Transverse colon (tissue), 4 donors: Measurements from ENCODE around the gene CRHR2. TPM values are rescaled to one million over a fixed set of nuclear protein-coding genes. Genes with fewer than 3 reads are reported as not detected.
"Not testable (repeated sequence)": the region's sequence is repeated elsewhere in the genome, so short reads cannot be mapped to it uniquely, and the experiment has no call there.

Experiments
- DNase-seq: peaks from one replicate; pipeline ENCODE4 v3.0.0-alpha.2; 2019
- H3K27ac ChIP-seq, 4 donors: fragments of 200-600 bp; sonication (generic); 2 replicates each; pipeline ENCODE4 v1.5.1; 2016 to 2018; ENCODE audit warnings: inconsistent platforms in 4 of 4
- H3K27me3 ChIP-seq: fragments of 200-600 bp; sonication (generic); 2 replicates; pipeline ENCODE4 v1.5.1; 2017; ENCODE audit warnings: inconsistent platforms
- H3K36me3 ChIP-seq, 4 donors: fragments of 200-600 bp; sonication (generic); 2 replicates each; pipeline ENCODE4 v1.5.1; 2017 to 2019; ENCODE audit warnings: inconsistent platforms in 4 of 4
- H3K4me1 ChIP-seq, 4 donors: fragments of 200-600 bp; sonication (generic); 2 replicates each; pipeline ENCODE4 v1.5.1; 2017 to 2020; ENCODE audit warnings: inconsistent platforms in 4 of 4
- H3K4me3 ChIP-seq, 4 donors: fragments of 200-600 bp; sonication (generic); 1 replicate in 1 of 4; 2 replicates in 3 of 4; pipeline versions ENCODE4 v1.5.1 to v1.6.1; 2017 to 2019; ENCODE audit warnings: inconsistent platforms in 4 of 4
- H3K9me3 ChIP-seq, 2 donors: fragments of 200-600 bp; sonication (generic); 2 replicates each; pipeline ENCODE4 v1.5.1; 2017 to 2019; ENCODE audit warnings: inconsistent platforms in 2 of 2
- EP300 ChIP-seq: sonication (generic); formaldehyde crosslinking; IDR thresholded peaks from one replicate; pipeline ENCODE4 v1.6.1; 2017; ENCODE audit warnings: antibody characterized with exemption, low read depth
- POLR2A ChIP-seq: fragments of 450-650 bp; IDR thresholded peaks from one replicate; pipeline ENCODE4 v1.6.1; 2016; ENCODE audit warnings: antibody characterized with exemption, mild to moderate bottlenecking, moderate library complexity
- POLR2AphosphoS5 ChIP-seq, 3 donors: sonication (generic); formaldehyde crosslinking; IDR thresholded peaks; one replicate each; pipeline ENCODE4 v1.6.1; 2016; ENCODE audit warnings: antibody characterized with exemption in 3 of 3
- WGBS, 2 donors: methylation state at CpG; one replicate each; pipeline ENCODE4 v1.1.5; 2018; ENCODE audit warnings: low coverage in 1 of 2; 5-methylcytosine and 5-hydroxymethylcytosine counted together
- in situ Hi-C, 4 donors: fragments of 200-750 bp; cut with MboI; loops; one replicate each; pipeline versions ENCODE4 v1.15.0 to v1.15.1; 2017; ENCODE audit warnings: low sequenced_read_pairs in 3 of 4, low pct_ligation_motif_present in 1 of 4, low pct_unique_long_range_greater_than_20kb in 1 of 4
- intact Hi-C: fragments of 100-400 bp; cut with DNase I; formaldehyde crosslinking; loops from one replicate; pipeline ENCODE4 v1.15.1; 2023; ENCODE audit warnings: low total_unique reads
- total RNA-seq, 4 donors: library from RNA; depleted of rRNA; stranded (reverse); fragments of >200 nt; gene quantifications; one replicate each; pipeline ENCODE4 v1.1.0, GENCODE V29; 2016
- TF ChIP-seq, protein P1 (sequence below), 5 experiments: fragments of 200-600 bp in 3 of 5; fragments of 450-650 bp in 2 of 5; sonication (generic) in 3 of 5; IDR thresholded peaks; 1 replicate in 2 of 5; 2 replicates in 3 of 5; pipeline ENCODE4 v1.5.1; 2016 to 2017; ENCODE audit warnings: antibody characterized with exemption in 5 of 5, inconsistent platforms in 3 of 5, mild to moderate bottlenecking in 2 of 5, moderate library complexity in 1 of 5

CRHR2 gene
- total RNA-seq, 4 donors from 2014 or later: not detected

DNA sequence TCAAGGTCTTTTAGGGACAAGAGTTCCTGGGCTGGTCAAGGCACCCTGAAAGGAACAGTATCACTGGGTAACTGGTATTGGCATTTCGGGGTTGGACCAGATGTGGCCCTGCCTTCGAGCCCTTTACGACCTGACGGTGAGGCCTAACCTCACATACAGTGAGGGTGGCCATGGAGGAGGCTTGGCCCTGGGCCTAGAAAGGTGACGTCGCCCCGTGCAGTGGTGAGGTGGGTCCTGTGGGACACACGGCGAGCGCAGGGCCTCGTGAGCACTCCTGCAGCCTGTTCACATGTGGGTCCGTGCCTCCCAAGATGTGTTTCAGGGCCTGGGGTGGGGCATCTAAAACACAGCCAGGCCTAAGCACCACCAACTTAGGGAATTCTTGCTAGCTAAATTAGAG lies 36.1 kb downstream of the CRHR2 start:
- WGBS, 2 donors: 89% methylated on average over 12 of the region's 12 CpGs; no CpG with 5 or more reads in 1 of the 2 donors
- Histone ChIP-seq H3K27me3 (no peaks in the 10 kb centered on the region), H3K9me3 (no peaks in the 10 kb centered on the region), H3K4me3 (no peak overlapping the region), H3K4me1 (no peaks in the 10 kb centered on the region), H3K36me3 (no peaks in the 10 kb centered on the region), H3K27ac (no peak overlapping the region)
- intact Hi-C loops (no loop called here), in situ Hi-C loops (no loop called here)
- TF ChIP-seq POLR2AphosphoS5 (IDR thresholded peaks at IDR 0.05) (no peak), POLR2A (no peak), EP300 (no peak)
- TF ChIP-seq, protein P1, sequence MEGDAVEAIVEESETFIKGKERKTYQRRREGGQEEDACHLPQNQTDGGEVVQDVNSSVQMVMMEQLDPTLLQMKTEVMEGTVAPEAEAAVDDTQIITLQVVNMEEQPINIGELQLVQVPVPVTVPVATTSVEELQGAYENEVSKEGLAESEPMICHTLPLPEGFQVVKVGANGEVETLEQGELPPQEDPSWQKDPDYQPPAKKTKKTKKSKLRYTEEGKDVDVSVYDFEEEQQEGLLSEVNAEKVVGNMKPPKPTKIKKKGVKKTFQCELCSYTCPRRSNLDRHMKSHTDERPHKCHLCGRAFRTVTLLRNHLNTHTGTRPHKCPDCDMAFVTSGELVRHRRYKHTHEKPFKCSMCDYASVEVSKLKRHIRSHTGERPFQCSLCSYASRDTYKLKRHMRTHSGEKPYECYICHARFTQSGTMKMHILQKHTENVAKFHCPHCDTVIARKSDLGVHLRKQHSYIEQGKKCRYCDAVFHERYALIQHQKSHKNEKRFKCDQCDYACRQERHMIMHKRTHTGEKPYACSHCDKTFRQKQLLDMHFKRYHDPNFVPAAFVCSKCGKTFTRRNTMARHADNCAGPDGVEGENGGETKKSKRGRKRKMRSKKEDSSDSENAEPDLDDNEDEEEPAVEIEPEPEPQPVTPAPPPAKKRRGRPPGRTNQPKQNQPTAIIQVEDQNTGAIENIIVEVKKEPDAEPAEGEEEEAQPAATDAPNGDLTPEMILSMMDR (IDR thresholded peaks at IDR 0.05): no peak
- no peak for DNase-seq

DNA sequence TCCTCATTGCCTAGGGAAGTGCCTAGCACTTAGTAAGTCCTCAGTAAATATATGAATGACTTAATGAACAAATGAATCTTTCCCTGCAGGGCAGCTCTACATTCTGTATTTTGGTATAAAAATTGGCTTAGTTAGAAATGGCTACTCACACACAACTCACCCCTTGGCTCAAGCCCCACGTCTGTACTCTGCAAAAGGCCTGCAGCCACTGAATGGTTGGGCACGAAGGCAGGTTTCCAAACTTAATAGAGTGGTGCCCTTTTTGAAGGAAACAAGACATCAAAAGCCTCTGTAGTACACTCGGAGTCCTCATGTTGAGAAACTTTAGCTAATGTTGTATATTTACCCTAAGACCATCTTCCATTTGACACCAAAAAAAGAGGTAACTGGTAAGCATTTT lies 36.6 kb downstream of the CRHR2 start:
- H3K27me3 ChIP-seq: no peaks in the 10 kb centered on the region
- TF ChIP-seq POLR2AphosphoS5 (IDR thresholded peaks at IDR 0.05): no peak
- H3K9me3 ChIP-seq: no peaks in the 10 kb centered on the region
- no peak overlapping the region for H3K4me3 ChIP-seq
- no peaks in the 10 kb centered on the region for H3K36me3 ChIP-seq
- no peak overlapping the region for H3K27ac ChIP-seq
- in situ Hi-C loops (no loop called here), intact Hi-C loops (no loop called here)
- DNase-seq: no peak
- H3K4me1 ChIP-seq: no peaks in the 10 kb centered on the region
- WGBS, 2 donors: 93 to 100% methylated on average over 1 to 3 of the region's 3 CpGs

DNA sequence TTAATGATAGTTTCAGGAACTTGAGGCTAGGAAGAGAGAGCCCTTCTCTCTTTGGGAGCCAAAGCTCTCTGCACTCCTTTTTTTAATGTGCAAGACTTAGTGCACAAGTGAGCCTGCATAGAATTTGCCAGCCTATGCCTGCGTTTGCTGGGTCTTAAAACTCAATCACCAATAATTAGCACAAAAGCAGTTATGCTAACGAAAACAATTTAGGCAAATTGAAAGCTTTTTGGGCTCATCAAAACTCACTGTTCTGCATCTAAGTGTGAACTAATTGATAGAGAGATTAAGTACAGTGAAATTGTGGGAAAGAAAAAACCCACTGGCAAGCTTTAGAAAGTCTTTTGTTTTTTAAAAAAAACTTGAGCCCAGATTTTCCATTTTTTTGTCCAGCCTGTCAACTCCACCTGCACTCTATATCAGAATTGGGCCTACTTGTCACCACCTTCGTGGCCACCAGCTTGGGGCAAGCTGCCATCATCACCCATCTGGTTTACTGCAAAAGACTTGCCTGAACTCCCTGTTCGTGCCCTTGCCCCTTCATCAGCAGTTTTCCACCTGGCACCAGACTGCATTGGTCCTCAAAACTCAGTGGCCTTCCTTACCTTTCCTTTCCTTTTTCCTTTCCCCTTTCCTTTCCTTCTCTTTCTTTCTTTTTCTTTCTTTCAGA lies 37.8 kb downstream of the CRHR2 start:
- WGBS, 2 donors: 86 to 90% methylated on average over 4 of the region's 4 CpGs
- no peak for DNase-seq
- Histone ChIP-seq H3K4me3 (no peak overlapping the region), H3K9me3 (no peaks in the 10 kb centered on the region), H3K27ac (no peak overlapping the region), H3K27me3 (no peaks in the 10 kb centered on the region), H3K4me1 (no peaks in the 10 kb centered on the region), H3K36me3 (no peaks in the 10 kb centered on the region)
- TF ChIP-seq, protein P1 (IDR thresholded peaks at IDR 0.05): no peak
- TF ChIP-seq POLR2A: no peak
- no peak for TF ChIP-seq EP300
- TF ChIP-seq POLR2AphosphoS5 (IDR thresholded peaks at IDR 0.05): no peak
- intact Hi-C loops (no loop called here), in situ Hi-C loops (no loop called here)

DNA sequence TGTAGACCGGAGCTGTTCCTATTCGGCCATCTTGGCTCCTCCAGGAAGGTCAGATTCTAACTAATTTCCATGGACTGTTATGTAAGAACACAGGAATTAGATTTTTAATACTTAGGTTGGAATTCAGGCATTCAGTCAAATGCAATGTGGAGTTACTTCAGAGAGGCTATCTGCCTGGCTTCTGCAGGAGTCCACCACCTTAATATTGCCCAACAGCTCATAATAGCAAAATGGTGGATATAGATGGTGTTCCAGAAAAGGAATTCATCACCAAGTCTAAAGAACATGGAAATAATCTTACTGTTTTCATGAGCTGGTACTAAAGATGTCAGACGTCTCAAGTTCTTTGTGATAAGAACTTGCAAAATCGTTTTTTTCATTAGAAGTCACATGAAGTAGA lies 39.5 kb downstream of the CRHR2 start:
- intact Hi-C loops: no loop called here
- 81 to 91% methylated on average over 2 to 4 of the region's 4 CpGs for WGBS, 2 donors

DNA sequence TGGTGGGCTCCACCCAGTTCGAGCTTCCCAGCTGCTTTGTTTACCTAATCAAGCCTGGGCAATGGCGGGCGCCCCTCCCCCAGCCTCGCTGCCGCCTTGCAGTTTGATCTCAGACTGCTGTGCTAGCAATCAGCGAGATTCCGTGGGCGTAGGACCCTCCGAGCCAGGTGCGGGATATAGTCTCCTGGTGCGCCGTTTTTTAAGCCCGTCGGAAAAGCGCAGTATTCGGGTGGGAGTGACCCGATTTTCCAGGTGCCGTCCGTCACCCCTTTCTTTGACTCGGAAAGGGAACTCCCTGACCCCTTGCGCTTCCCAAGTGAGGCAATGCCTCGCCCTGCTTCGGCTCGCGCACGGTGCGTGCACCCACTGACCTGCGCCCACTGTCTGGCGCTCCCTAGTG lies 39.9 kb downstream of the CRHR2 start:
- H3K9me3 ChIP-seq, H3K4me1 ChIP-seq, H3K36me3 ChIP-seq, H3K27me3 ChIP-seq, H3K27ac ChIP-seq, intact Hi-C loops, in situ Hi-C loops, DNase-seq: not testable (repeated sequence)
- peak overlapping the region in 2 of 4 donors; percentile 7 to 30 for H3K4me3 ChIP-seq
- 49% methylated on average over 14 of the region's 29 CpGs; no CpG with 5 or more reads in 1 of the 2 donors for WGBS, 2 donors

More for the DNA sequence above, 39.5 kb downstream of the CRHR2 start:
- no peak for TF ChIP-seq POLR2A
- no peak for TF ChIP-seq EP300
- TF ChIP-seq, protein P1 (IDR thresholded peaks at IDR 0.05): no peak
- TF ChIP-seq POLR2AphosphoS5 (IDR thresholded peaks at IDR 0.05): no peak
- in situ Hi-C loops: no loop called here
- Histone ChIP-seq H3K27me3 (no peaks in the 10 kb centered on the region), H3K27ac (peak overlapping the region in 1 of 4 donors; percentile 28), H3K9me3 (no peaks in the 10 kb centered on the region), H3K4me1 (no peaks in the 10 kb centered on the region), H3K36me3 (no peaks in the 10 kb centered on the region), H3K4me3 (peak overlapping the region in 2 of 4 donors; percentile 7 to 30)
- DNase-seq: no peak
